SK-MEL-5 (cell line): ENCODE data around the gene SLC9A5. TPM values are rescaled to one million over a fixed set of nuclear protein-coding genes. Genes with fewer than 3 reads are reported as not detected.

Source experiments
- DNase-seq: peaks from one replicate; pipeline ENCODE4 v3.0.0-alpha.2; 2016; ENCODE audit warnings: low read depth, low spot score
- in situ Hi-C: cut with HindIII; loops from 2 replicates; pipeline ENCODE4 v1.10.0; 2016; ENCODE audit warnings: low sequenced_read_pairs, high pct_unique_total_duplicates, low pct_unique_long_range_greater_than_20kb
- small RNA-seq, 2 experiments: library from RNA; depleted of rRNA; stranded (forward); fragments of <200 nt; gene quantifications; one replicate each; pipeline ENCODE3, GENCODE V24; 2014
- total RNA-seq: library from RNA; depleted of rRNA; stranded (reverse); fragments of >200 nt; shearing (Covaris generic); gene quantifications from 2 replicates; pipeline ENCODE4 v1.2.3, GENCODE V29; 2014; rRNA removed

SLC9A5 gene
- total RNA-seq, 1 experiment from 2014 or later, result 0.37 TPM

- in situ Hi-C loops, result no loop called here
- DNase-seq, result peak; percentile 50
These were observed 63.1 kb downstream of the SLC9A5 start for GRCh38 chr16:67311607-67312488.

- DNase-seq, result no peak
- in situ Hi-C loops, result no loop called here
These were observed 63.9 kb downstream of the SLC9A5 start for GRCh38 chr16:67312719-67313118.

GRCh38 chr16:67317853-67318252, 69.1 kb downstream of the SLC9A5 start:
- no peak for DNase-seq
- in situ Hi-C loops, result no loop called here

Small RNAs within 50 kb of the gene (small RNA-seq; reads per million reads assigned to genes)
- gene MIR328, result 0.06 to 0.67 reads per million in 2 experiments

Other genes starting within 250 kb of the SLC9A5 start
- gene CBFB, start 219.8 kb upstream of the SLC9A5 start, total RNA-seq, result 51.5 and 58.6 TPM in 2 replicates
- 17.1 and 18.8 TPM in 2 replicates for gene PHAF1, start 139.0 kb upstream of the SLC9A5 start, total RNA-seq
- gene B3GNT9, start 98.0 kb upstream of the SLC9A5 start, total RNA-seq, result 0.92 and 2.0 TPM in 2 replicates
- gene TRADD, start 89.1 kb upstream of the SLC9A5 start, total RNA-seq, result 18.3 and 21.1 TPM in 2 replicates
- gene FBXL8, start 89.0 kb upstream of the SLC9A5 start, total RNA-seq, result 5.1 and 6.4 TPM in 2 replicates
- gene HSF4, start 84.2 kb upstream of the SLC9A5 start, total RNA-seq, result 28.7 and 40.9 TPM in 2 replicates
- 7.8 and 13.2 TPM in 2 replicates for gene NOL3, start 78.4 kb upstream of the SLC9A5 start, total RNA-seq
- 3.9 and 4.4 TPM in 2 replicates for gene MATCAP1, start 65.0 kb upstream of the SLC9A5 start, total RNA-seq
- gene EXOC3L1, start 58.8 kb upstream of the SLC9A5 start, total RNA-seq, result not detected in 2 replicates
- gene E2F4, start 56.8 kb upstream of the SLC9A5 start, total RNA-seq, result 50.8 and 73.6 TPM in 2 replicates
- gene ELMO3, start 49.8 kb upstream of the SLC9A5 start, total RNA-seq, result 0.61 and 0.90 TPM in 2 replicates
- gene TMEM208, start 21.8 kb upstream of the SLC9A5 start, total RNA-seq, result 60.7 and 75.5 TPM in 2 replicates
- gene FHOD1, start 1.5 kb upstream of the SLC9A5 start, total RNA-seq, result 10.5 and 11.3 TPM in 2 replicates
- gene PLEKHG4, start 30.6 kb downstream of the SLC9A5 start, total RNA-seq, result 10.5 and 12.9 TPM in 2 replicates
- 0.19 TPM in 1 of 2 replicates, not detected in the other for gene KCTD19, start 77.8 kb downstream of the SLC9A5 start, total RNA-seq
- 0.64 and 1.1 TPM in 2 replicates for gene LRRC36, start 77.8 kb downstream of the SLC9A5 start, total RNA-seq
- 0.16 and 0.55 TPM in 2 replicates for gene TPPP3, start 144.5 kb downstream of the SLC9A5 start, total RNA-seq
- 6.0 and 8.5 TPM in 2 replicates for gene ZDHHC1, start 167.5 kb downstream of the SLC9A5 start, total RNA-seq
- 0.32 TPM in 1 of 2 replicates, not detected in the other for gene HSD11B2, start 182.1 kb downstream of the SLC9A5 start, total RNA-seq
- gene ATP6V0D1, start 232.2 kb downstream of the SLC9A5 start, total RNA-seq, result 145 and 151 TPM in 2 replicates
- not detected in 2 replicates for gene AGRP, start 234.6 kb downstream of the SLC9A5 start, total RNA-seq